K562 (cell line): ENCODE data around the gene ACKR2. TPM values are rescaled to one million over a fixed set of nuclear protein-coding genes. Genes with fewer than 3 reads are reported as not detected.
A peak's percentile ranks its signal among the peaks of the same experiment; 100 is the strongest.

Experiments
- ATAC-seq: fragments of 200-7000 bp; cut with Tn5 transposase; 3 replicates; pipeline ENCODE4 v1.9.1; 2020; ENCODE audit warnings: moderate library complexity
- BruUV-seq: library from RNA; stranded (reverse); fragments of 400-500 nt; replicated peaks from 2 replicates; lab custom pipeline; 2021; lab: Mats Ljungman, UMichigan
- CTCF ChIA-PET: fragments of 300-600 bp; formaldehyde crosslinking; extraction: SDS; loops from one replicate; lab custom pipeline; 2021; ENCODE audit warnings: low intra/inter-chr PET ratio; lab: Yijun Ruan, JAX
- POLR2A ChIA-PET: fragments of 300-600, 350-650 bp; sonication (Branson Sonifier 250); formaldehyde crosslinking; extraction: SDS; loops from one replicate; lab custom pipeline; 2021; ENCODE audit warnings: antibody characterized with exemption, inconsistent platforms; lab: Yijun Ruan, JAX
- DNase-seq, 4 experiments: peaks; one replicate each; pipeline versions ENCODE4 v3.0.0 to v3.0.0-alpha.2; 2011 to 2018; ENCODE audit warnings: low spot score in 3 of 4, mixed read lengths in 3 of 4; ENCODE audit errors: extremely low read depth in 1 of 4
- FAIRE-seq: peaks from 2 replicates; lab custom pipeline; 2011; peaks lifted over from hg19 to GRCh38; lab: Jason Lieb, UNC
- H2AFZ ChIP-seq: 2 replicates; pipeline ENCODE4 v1.6.0; 2011; ENCODE audit warnings: low read depth, low read length, control low read depth, inconsistent platforms
- H3K27ac ChIP-seq: fragments of 200-600 bp; 3 replicates; pipeline ENCODE4 v1.8.0; 2011; ENCODE audit warnings: low read depth, mild to moderate bottlenecking, control low read depth, inconsistent platforms, low read length, moderate library complexity, mixed read lengths; ENCODE audit errors: extremely low read depth
- H3K27me3 ChIP-seq, 2 experiments: fragments of 300-600 bp in 1 of 2; 2 replicates in 1 of 2; 3 replicates in 1 of 2; pipeline versions ENCODE4 v1.6.0 to v1.8.0; 2011; ENCODE audit warnings: inconsistent platforms in 2 of 2, low read length in 2 of 2, mild to moderate bottlenecking in 1 of 2, mixed read lengths in 1 of 2, moderate library complexity in 1 of 2; ENCODE audit not compliant: control insufficient read depth in 2 of 2, insufficient read depth in 2 of 2
- H3K36me3 ChIP-seq: fragments of 300-600 bp; 3 replicates; pipeline ENCODE4 v1.8.0; 2011; ENCODE audit warnings: mild to moderate bottlenecking, low read length, inconsistent platforms; ENCODE audit not compliant: control insufficient read depth, insufficient read depth
- H3K4me1 ChIP-seq, 2 experiments: fragments of 200-600 bp in 1 of 2; replicated peaks in 1 of 2; 2 replicates in 1 of 2; 3 replicates in 1 of 2; pipeline versions ENCODE4 v1.5.1 to v1.8.0; 2011; ENCODE audit warnings: inconsistent platforms in 2 of 2, low read length in 2 of 2, mild to moderate bottlenecking in 1 of 2, mixed read lengths in 1 of 2, moderate library complexity in 1 of 2; ENCODE audit not compliant: control insufficient read depth in 2 of 2, insufficient read depth in 2 of 2
- H3K4me2 ChIP-seq: 2 replicates; pipeline ENCODE4 v1.6.1; 2011; ENCODE audit warnings: low read length, control low read depth, inconsistent platforms, mixed read lengths; ENCODE audit not compliant: insufficient read depth
- H3K4me3 ChIP-seq: fragments of 200-600 bp; sonication (generic), shearing (Covaris generic); 2 replicates; pipeline ENCODE4 v1.5.1; 2016; ENCODE audit warnings: control low read depth, inconsistent platforms
- H3K79me2 ChIP-seq: fragments of 200-600 bp; 3 replicates; pipeline ENCODE4 v1.8.0; 2011; ENCODE audit warnings: low read length, inconsistent platforms; ENCODE audit not compliant: control insufficient read depth, insufficient read depth
- H3K9ac ChIP-seq, 2 experiments: 2 replicates each; pipeline versions ENCODE4 v1.6.0 to v1.6.1; 2011; ENCODE audit warnings: low read depth in 2 of 2, low read length in 2 of 2, control low read depth in 1 of 2, inconsistent platforms in 1 of 2, mild to moderate bottlenecking in 1 of 2, mixed read lengths in 1 of 2; ENCODE audit not compliant: insufficient read depth in 1 of 2
- H3K9me1 ChIP-seq: one replicate; pipeline ENCODE4 v1.6.0; 2011; ENCODE audit warnings: inconsistent platforms, mild to moderate bottlenecking, low read length, moderate library complexity; ENCODE audit not compliant: control insufficient read depth, insufficient read depth
- H3K9me3 ChIP-seq: replicated peaks from 2 replicates; pipeline ENCODE4 v1.5.1; 2011; ENCODE audit warnings: low read depth, low read length, inconsistent platforms; ENCODE audit not compliant: control insufficient read depth, insufficient read depth
- H4K20me1 ChIP-seq: replicated peaks from 2 replicates; pipeline ENCODE4 v1.6.1; 2011; ENCODE audit warnings: low read length, inconsistent platforms, mixed read lengths; ENCODE audit not compliant: control insufficient read depth, insufficient read depth
- C11orf30 ChIP-seq: fragments of 450-650 bp; IDR thresholded peaks from 2 replicates; pipeline ENCODE4 v1.6.1; 2016; ENCODE audit warnings: low read depth, mild to moderate bottlenecking
- CCNT2 ChIP-seq: IDR thresholded peaks from 2 replicates; pipeline ENCODE4 v1.6.1; 2011; ENCODE audit warnings: borderline replicate concordance, low read depth, mild to moderate bottlenecking, moderate library complexity, mixed read lengths, low read length; ENCODE audit not compliant: insufficient read length; ENCODE audit errors: extremely low read depth
- FOSL1 ChIP-seq: fragments of 200-800 bp; sonication (Bioruptor generic); conservative IDR thresholded peaks from 2 replicates; pipeline ENCODE4 v1.6.1; 2016; ENCODE audit warnings: missing genetic modification characterization, missing compliant biosample characterization
- SMARCA4 ChIP-seq: fragments of 450-650 bp; IDR thresholded peaks from 2 replicates; pipeline ENCODE4 v1.6.1; 2016
- ZBTB40 ChIP-seq, 2 experiments: fragments of 450-650 bp in 1 of 2; sonication (generic) in 1 of 2; formaldehyde crosslinking in 1 of 2; IDR thresholded peaks; 2 replicates each; pipeline versions ENCODE4 v1.7.1 to v1.9.0; 2016 to 2022; ENCODE audit warnings: inconsistent platforms in 1 of 2, mild to moderate bottlenecking in 1 of 2, missing genetic modification reagents in 1 of 2
- ZNF316 ChIP-seq: fragments of 450-650 bp; IDR thresholded peaks from 2 replicates; pipeline ENCODE4 v1.6.1; 2016
- WGBS: fragments of 100-300 bp; shearing (Covaris generic); methylation state at CpG from one replicate; pipeline ENCODE4 v1.1.6; 2016; ENCODE audit warnings: low coverage, mixed read lengths; ENCODE audit not compliant: insufficient coverage; ENCODE audit errors: missing lambda C conversion rate; 5-methylcytosine and 5-hydroxymethylcytosine counted together
- in situ Hi-C: fragments of 300-500 bp; cut with MboI; formaldehyde crosslinking; loops from 4 replicates; pipeline ENCODE4 v1.15.0; 2018; ENCODE audit warnings: inconsistent platforms, mixed read lengths
- intact Hi-C: fragments of 100-400 bp; cut with micrococcal nuclease; formaldehyde crosslinking; loops from 2 replicates; pipeline ENCODE4 v1.14.2; 2022
- polyA plus RNA-seq, 8 experiments: library from polyadenylated mRNA; depleted of rRNA in 4 of 8; stranded (reverse) in 5 of 8; unstranded in 3 of 8; fragments of >200 nt; fragmentation: Nextera tagmentation in 2 of 8; fragmentation: Illumina TruSeq in 1 of 8; extraction: Ambion mirVana in 2 of 8; extraction: Trizol in 1 of 8; gene quantifications; 2 replicates each; pipeline versions ENCODE4 v1.2.1 to v1.2.3, GENCODE V29; 2011 to 2014; ENCODE audit warnings: inconsistent platforms in 1 of 8, missing spikeins in 1 of 8
- total RNA-seq, 7 experiments: library from RNA; depleted of rRNA in 6 of 7; stranded (reverse); fragments of >200 nt in 6 of 7; fragmentation: Illumina TruSeq in 2 of 7; extraction: Trizol in 2 of 7; gene quantifications; 2 replicates each; pipeline versions ENCODE4 v1.2.1 to v1.2.3, GENCODE V29; 2011 to 2021; ENCODE audit warnings: low replicate concordance in 1 of 7

ACKR2 gene
- total and polyA plus RNA-seq, 9 of the 15 experiments (the other 6 are each of a cell fraction or from before 2014, with no cell fraction given): 0.03 to 0.69 (median 0.25) TPM; not detected in 1

DNA sequence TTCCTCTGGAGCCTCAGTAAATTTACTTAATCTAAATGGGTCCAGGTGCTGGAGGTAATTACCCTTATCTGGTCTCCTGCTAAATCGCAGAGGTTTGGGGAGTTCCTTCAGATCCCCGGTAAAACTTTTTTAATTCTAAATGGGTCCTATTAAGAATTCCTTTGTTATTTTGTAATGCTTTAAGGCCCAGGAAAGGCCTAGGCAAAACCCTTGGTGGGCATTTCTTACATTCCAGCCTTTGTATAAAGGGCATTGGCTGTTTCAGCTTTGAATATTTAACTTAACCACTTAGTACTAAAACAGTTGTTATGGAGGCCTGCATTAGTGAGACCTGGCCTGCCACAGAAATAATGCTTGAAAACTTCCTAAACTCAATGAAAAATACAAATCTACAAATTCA lies 81.8 kb downstream of the ACKR2 start:
- ChIA-PET POLR2A (no interaction called here), CTCF (no interaction called here)
- in situ Hi-C loops (no loop called here), intact Hi-C loops (no loop called here)
- no peak for DNase-seq
- Histone ChIP-seq H3K4me2 (no peak overlapping the region), H3K27ac (no peak overlapping the region), H3K9me1 (no peaks in the 10 kb centered on the region), H3K9ac (no peak overlapping the region), H4K20me1 (no peaks in the 10 kb centered on the region), H3K4me3 (no peak overlapping the region), H3K9me3 (no peaks in the 10 kb centered on the region), H3K36me3 (no peaks in the 10 kb centered on the region), H3K79me2 (no peaks in the 10 kb centered on the region), H3K27me3 (peaks cover 0 to 6% of the 10 kb centered on the region in 2 experiments; a peak in 1 of 5 replicates), H2AFZ (no peak overlapping the region), H3K4me1 (peaks cover 0 to 4% of the 10 kb centered on the region in 2 experiments; a peak in 1 of 5 replicates)
- 22% methylated on average over 2 of the region's 2 CpGs for WGBS
- no TSS peak for BruUV-seq
- ATAC-seq: no peak
- TF ChIP-seq ZNF316: no peak
- FAIRE-seq: no peak

GRCh38 chr3:42892169-42892568 lies 82.9 kb downstream of the ACKR2 start:
- in situ Hi-C loops: no loop called here
- H3K9me3 ChIP-seq: no peaks in the 10 kb centered on the region
- H3K4me2 ChIP-seq: no peak overlapping the region
- H2AFZ ChIP-seq: no peak overlapping the region
- no peaks in the 10 kb centered on the region for H3K9me1 ChIP-seq
- H3K27ac ChIP-seq: no peak overlapping the region
- no peak overlapping the region for H3K9ac ChIP-seq
- intact Hi-C loops: no loop called here
- DNase-seq (no peak), FAIRE-seq (no peak), ATAC-seq (no peak)
- no peaks in the 10 kb centered on the region for H3K79me2 ChIP-seq
- no peak overlapping the region for H3K4me3 ChIP-seq
- peaks cover 0 to 4% of the 10 kb centered on the region in 2 experiments; a peak in 1 of 5 replicates for H3K4me1 ChIP-seq
- CTCF ChIA-PET: no interaction called here
- no peaks in the 10 kb centered on the region for H3K36me3 ChIP-seq
- no TSS peak for BruUV-seq
- no peaks in the 10 kb centered on the region for H4K20me1 ChIP-seq
- POLR2A ChIA-PET: interaction anchor here (1.0 kb wide), 1 partner anchor 16 kb away, joined by 4 read pairs; no protein-coding TSS in a partner anchor
- peaks cover 0 to 5% of the 10 kb centered on the region in 2 experiments; a peak in 1 of 5 replicates for H3K27me3 ChIP-seq
- 0% methylated on average over 1 of the region's 1 CpG for WGBS
- no peak for TF ChIP-seq CCNT2
- TF ChIP-seq ZNF316: peak; percentile 20; the same call in 1 of the 2 replicates
- TF ChIP-seq FOSL1 (tag): peak; percentile 59
- TF ChIP-seq ZBTB40 (IDR thresholded peaks at IDR 0.05): no peak
- TF ChIP-seq ZBTB40 (CRISPR knock-in tag; IDR thresholded peaks at IDR 0.05): no peak
- TF ChIP-seq SMARCA4: 0 out of 2 replicates have a peak, but pooled peaks have one; percentile 19
- TF ChIP-seq C11orf30: peak; percentile 29; the same call in 1 of the 2 replicates
